BJ (cell line): ENCODE results near the gene NUDT9. TPM values are rescaled to one million over a fixed set of nuclear protein-coding genes. Genes with fewer than 3 reads are reported as not detected.

Experiments
- CTCF ChIA-PET: fragments of 350-600 bp; formaldehyde crosslinking; extraction: SDS; loops from one replicate; lab custom pipeline; 2021; ENCODE audit warnings: antibody characterized with exemption, inconsistent platforms; lab: Yijun Ruan, JAX
- POLR2A ChIA-PET: fragments of 300-600 bp; sonication (Branson Sonifier 250); formaldehyde crosslinking; extraction: SDS; loops from one replicate; lab custom pipeline; 2021; ENCODE audit warnings: antibody characterized with exemption; lab: Charles Lee
- DNase-seq: peaks from one replicate; pipeline ENCODE4 v3.0.0-alpha.2; 2011; ENCODE audit warnings: low read depth
- H3K27me3 ChIP-seq: 2 replicates; pipeline ENCODE4 v1.6.0; 2011; ENCODE audit warnings: low read length; ENCODE audit not compliant: control insufficient read depth, insufficient read depth
- H3K36me3 ChIP-seq: 2 replicates; pipeline ENCODE4 v1.5.1; 2011; ENCODE audit warnings: low read length; ENCODE audit not compliant: control insufficient read depth, insufficient read depth
- H3K4me3 ChIP-seq: 2 replicates; pipeline ENCODE4 v1.5.1; 2011; ENCODE audit warnings: low read depth, mild to moderate bottlenecking, control low read depth, low read length
- polyA plus RNA-seq: library from polyadenylated mRNA; depleted of rRNA; stranded (reverse); fragments of >200 nt; gene quantifications from 2 replicates; pipeline ENCODE4 v1.2.3, GENCODE V29; 2011
- TF ChIP-seq, protein P1 (sequence below): IDR thresholded peaks from 2 replicates; pipeline ENCODE4 v1.5.1; 2011; ENCODE audit warnings: low read depth, mild to moderate bottlenecking, control low read depth, inconsistent platforms, low read length, moderate library complexity; ENCODE audit not compliant: insufficient read depth

The NUDT9 gene
- polyA plus RNA-seq, 1 experiment: 12.0 TPM

GRCh38 chr4:87426865-87427517 is 4.6 kb downstream of the NUDT9 start:
- DNase-seq: no peak
- POLR2A ChIA-PET: no interaction called here
- H3K36me3 ChIP-seq: no peaks in the 10 kb centered on the region

DNA sequence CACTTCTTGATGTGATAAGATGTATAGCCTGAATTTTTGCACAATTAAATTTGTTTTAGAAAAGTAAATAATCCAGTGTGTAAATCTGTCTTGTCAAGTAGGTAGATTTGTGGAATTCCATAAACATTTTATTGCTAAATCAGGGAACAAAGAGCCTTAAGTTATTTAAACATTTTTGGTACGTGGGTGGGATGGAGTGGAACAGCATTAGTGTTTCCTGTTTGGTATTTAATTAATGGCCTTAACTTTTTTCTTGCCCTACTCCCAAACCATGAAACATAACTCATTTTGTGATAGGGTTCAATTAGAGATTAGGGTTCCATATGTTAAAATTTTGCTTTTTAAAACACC is 5.1 kb downstream of the NUDT9 start:
- ChIA-PET CTCF (no interaction called here), POLR2A (no interaction called here)
- no peak for DNase-seq
- Histone ChIP-seq H3K27me3 (no peaks in the 10 kb centered on the region), H3K4me3 (no peak overlapping the region), H3K36me3 (no peaks in the 10 kb centered on the region)
- TF ChIP-seq, protein P1, sequence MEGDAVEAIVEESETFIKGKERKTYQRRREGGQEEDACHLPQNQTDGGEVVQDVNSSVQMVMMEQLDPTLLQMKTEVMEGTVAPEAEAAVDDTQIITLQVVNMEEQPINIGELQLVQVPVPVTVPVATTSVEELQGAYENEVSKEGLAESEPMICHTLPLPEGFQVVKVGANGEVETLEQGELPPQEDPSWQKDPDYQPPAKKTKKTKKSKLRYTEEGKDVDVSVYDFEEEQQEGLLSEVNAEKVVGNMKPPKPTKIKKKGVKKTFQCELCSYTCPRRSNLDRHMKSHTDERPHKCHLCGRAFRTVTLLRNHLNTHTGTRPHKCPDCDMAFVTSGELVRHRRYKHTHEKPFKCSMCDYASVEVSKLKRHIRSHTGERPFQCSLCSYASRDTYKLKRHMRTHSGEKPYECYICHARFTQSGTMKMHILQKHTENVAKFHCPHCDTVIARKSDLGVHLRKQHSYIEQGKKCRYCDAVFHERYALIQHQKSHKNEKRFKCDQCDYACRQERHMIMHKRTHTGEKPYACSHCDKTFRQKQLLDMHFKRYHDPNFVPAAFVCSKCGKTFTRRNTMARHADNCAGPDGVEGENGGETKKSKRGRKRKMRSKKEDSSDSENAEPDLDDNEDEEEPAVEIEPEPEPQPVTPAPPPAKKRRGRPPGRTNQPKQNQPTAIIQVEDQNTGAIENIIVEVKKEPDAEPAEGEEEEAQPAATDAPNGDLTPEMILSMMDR: no peak

More at GRCh38 chr4:87426865-87427517, 4.6 kb downstream of the NUDT9 start:
- Histone ChIP-seq H3K27me3 (no peaks in the 10 kb centered on the region), H3K4me3 (no peak overlapping the region)
- TF ChIP-seq, protein P1: no peak
- CTCF ChIA-PET: no interaction called here

DNA sequence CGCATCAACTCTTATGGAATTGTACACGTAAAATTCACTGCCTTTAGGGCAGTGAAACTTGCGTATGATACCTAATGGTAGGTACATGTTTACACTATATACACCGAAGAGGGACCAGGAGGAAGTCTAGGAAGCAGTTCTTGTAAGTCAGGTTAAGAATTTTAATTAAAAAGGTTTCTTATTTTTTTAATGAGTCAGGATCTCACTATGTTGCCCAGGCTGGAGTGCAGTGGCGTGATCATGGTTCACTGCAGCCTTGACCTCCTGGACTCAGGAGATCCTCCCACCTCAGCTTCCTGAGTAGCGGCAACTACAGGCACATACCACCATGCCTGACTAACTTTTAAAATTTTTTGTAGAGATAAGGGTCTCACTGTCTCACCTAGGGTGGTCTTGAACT is 6.6 kb downstream of the NUDT9 start:
- TF ChIP-seq, protein P1: no peak
- ChIA-PET POLR2A (no interaction called here), CTCF (no interaction called here)
- H3K4me3 ChIP-seq: no peak overlapping the region
- no peaks in the 10 kb centered on the region for H3K27me3 ChIP-seq
- no peak for DNase-seq
- H3K36me3 ChIP-seq: no peaks in the 10 kb centered on the region

DNA sequence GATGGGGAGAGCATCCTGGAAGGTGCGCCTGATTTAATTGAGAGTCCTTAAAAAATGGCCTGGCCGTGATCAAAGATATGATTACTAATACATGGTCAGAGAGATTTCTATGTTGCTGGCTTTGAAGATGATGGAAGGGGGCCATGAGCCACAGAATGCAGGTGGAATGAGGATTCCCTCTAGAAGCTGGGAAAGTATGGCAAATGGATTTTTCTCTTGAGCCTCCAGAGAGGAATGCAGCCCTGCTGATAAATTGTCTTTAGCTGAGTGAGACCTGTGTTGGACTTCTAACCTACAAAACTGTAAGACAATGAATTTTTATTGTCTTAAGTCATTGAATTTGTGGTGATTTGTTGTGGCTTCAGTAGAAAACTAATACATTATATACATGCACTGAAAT is 7.7 kb downstream of the NUDT9 start:
- no peak for DNase-seq
- POLR2A ChIA-PET: no interaction called here

GRCh38 chr4:87433342-87433741 is 11.0 kb downstream of the NUDT9 start:
- CTCF ChIA-PET: no interaction called here
- POLR2A ChIA-PET: no interaction called here
- no peak for DNase-seq
- H3K27me3 ChIP-seq: no peaks in the 10 kb centered on the region
- H3K36me3 ChIP-seq: no peaks in the 10 kb centered on the region
- H3K4me3 ChIP-seq: no peak overlapping the region
- TF ChIP-seq, protein P1: no peak

More for the DNA sequence above, 7.7 kb downstream of the NUDT9 start:
- Histone ChIP-seq H3K36me3 (no peaks in the 10 kb centered on the region), H3K27me3 (no peaks in the 10 kb centered on the region), H3K4me3 (no peak overlapping the region)
- CTCF ChIA-PET: no interaction called here
- TF ChIP-seq, protein P1: no peak
